Endothelial cell (in vitro differentiated cells): ENCODE data around the gene OXLD1. TPM values are rescaled to one million over a fixed set of nuclear protein-coding genes. Genes with fewer than 3 reads are reported as not detected.

Source experiments
- DNase-seq: peaks from one replicate; pipeline ENCODE4 v3.0.0; 2021; ENCODE audit warnings: low spot score
- H3K27ac Mint-ChIP-seq: one replicate; pipeline ENCODE4 v1.8.0; 2021; ENCODE audit warnings: mixed read lengths, inconsistent platforms; ENCODE audit not compliant: unreplicated experiment
- H3K27me3 Mint-ChIP-seq: one replicate; pipeline ENCODE4 v1.8.0; 2021; ENCODE audit warnings: mild to moderate bottlenecking, moderate library complexity, mixed read lengths, inconsistent platforms; ENCODE audit not compliant: unreplicated experiment
- H3K36me3 Mint-ChIP-seq: one replicate; pipeline ENCODE4 v1.8.0; 2021; ENCODE audit warnings: mild to moderate bottlenecking, low read depth, mixed read lengths, inconsistent platforms; ENCODE audit not compliant: unreplicated experiment
- H3K4me1 Mint-ChIP-seq: one replicate; pipeline ENCODE4 v1.8.0; 2021; ENCODE audit warnings: mild to moderate bottlenecking, mixed read lengths, inconsistent platforms; ENCODE audit not compliant: unreplicated experiment
- H3K4me3 Mint-ChIP-seq: one replicate; pipeline ENCODE4 v1.8.0; 2021; ENCODE audit warnings: mild to moderate bottlenecking, mixed read lengths, inconsistent platforms; ENCODE audit not compliant: unreplicated experiment
- H3K9me3 Mint-ChIP-seq: one replicate; pipeline ENCODE4 v1.8.0; 2021; ENCODE audit warnings: mixed read lengths, inconsistent platforms; ENCODE audit not compliant: unreplicated experiment
- CTCF ChIP-seq: fragments of 200-600 bp; sonication (generic); IDR thresholded peaks from one replicate; pipeline ENCODE4 v1.5.0; 2021; ENCODE audit warnings: antibody characterized with exemption; ENCODE audit not compliant: unreplicated experiment
- total RNA-seq: library from RNA; stranded (reverse); fragmentation: NEBNext Ultra II Directional; extraction: Animal tissue kit (Norgen Biotek cat#: 25700); gene quantifications from one replicate; pipeline ENCODE4 v1.2.1, GENCODE V29; 2021; ENCODE audit not compliant: unreplicated experiment

The OXLD1 gene
- total RNA-seq, 1 donor from 2014 or later = 22.4 TPM

- H3K27me3 Mint-ChIP-seq = peaks cover 7% of the 10 kb centered on the region
- H3K27ac Mint-ChIP-seq = no peak overlapping the region
- no peak for DNase-seq
- H3K4me3 Mint-ChIP-seq = peak overlapping the region; percentile 62
- peaks cover 11% of the 10 kb centered on the region for H3K4me1 Mint-ChIP-seq
- no peak for TF ChIP-seq CTCF
- H3K9me3 Mint-ChIP-seq = no peaks in the 10 kb centered on the region
- H3K36me3 Mint-ChIP-seq = peaks cover 22% of the 10 kb centered on the region
Measured at GRCh38 chr17:81700353-81701287, 34.2 kb upstream of the OXLD1 start.

- no peak for TF ChIP-seq CTCF
- Mint-ChIP-seq H3K36me3 (peaks cover 17% of the 10 kb centered on the region), H3K4me3 (peak overlapping the region; percentile 80), H3K27me3 (peaks cover 2% of the 10 kb centered on the region), H3K4me1 (peaks cover 5% of the 10 kb centered on the region), H3K27ac (peak overlapping the region; percentile 77), H3K9me3 (no peaks in the 10 kb centered on the region)
- DNase-seq = no peak
Measured at GRCh38 chr17:81697261-81698044, 31.0 kb upstream of the OXLD1 start.

GRCh38 chr17:81696218-81696941, 30.0 kb upstream of the OXLD1 start:
- Mint-ChIP-seq H3K9me3 (no peaks in the 10 kb centered on the region), H3K36me3 (peaks cover 22% of the 10 kb centered on the region), H3K27me3 (peaks cover 5% of the 10 kb centered on the region), H3K4me1 (peaks cover 4% of the 10 kb centered on the region), H3K4me3 (no peak overlapping the region), H3K27ac (no peak overlapping the region)
- no peak for TF ChIP-seq CTCF
- no peak for DNase-seq

- Mint-ChIP-seq H3K9me3 (no peaks in the 10 kb centered on the region), H3K4me1 (peaks cover under 1% of the 10 kb centered on the region)
Measured at GRCh38 chr17:81695801-81696200, 29.4 kb upstream of the OXLD1 start.

More at GRCh38 chr17:81695801-81696200, 29.4 kb upstream of the OXLD1 start:
- H3K4me3 Mint-ChIP-seq = no peak overlapping the region
- TF ChIP-seq CTCF = no peak
- peaks cover 23% of the 10 kb centered on the region for H3K36me3 Mint-ChIP-seq
- H3K27me3 Mint-ChIP-seq = peaks cover 5% of the 10 kb centered on the region
- DNase-seq = no peak
- no peak overlapping the region for H3K27ac Mint-ChIP-seq
